IMR-90 (cell line): ENCODE results near the gene ACTMAP. TPM values are rescaled to one million over a fixed set of nuclear protein-coding genes. Genes with fewer than 3 reads are reported as not detected.

Experiments
- ATAC-seq: fragments of 200-7000 bp; cut with Tn5 transposase; 2 replicates; pipeline ENCODE4 v1.9.1; 2020; ENCODE audit warnings: low read depth, mild to moderate bottlenecking, moderate library complexity
- BruUV-seq: library from RNA; stranded (reverse); fragments of 400-500 nt; replicated peaks from 2 replicates; lab custom pipeline; 2021; lab: Mats Ljungman, UMichigan
- CTCF ChIA-PET: fragments of 300-600 bp; formaldehyde crosslinking; extraction: SDS; loops from one replicate; lab custom pipeline; 2021; ENCODE audit warnings: antibody characterized with exemption; lab: Yijun Ruan, JAX
- POLR2A ChIA-PET: fragments of 300-600 bp; sonication (Branson Sonifier 250); formaldehyde crosslinking; loops from one replicate; lab custom pipeline; 2022; ENCODE audit warnings: antibody characterized with exemption; ENCODE audit not compliant: unreplicated experiment; lab: Charles Lee
- DNase-seq: peaks from one replicate; pipeline ENCODE4 v3.0.0; 2013
- H2AFZ ChIP-seq: replicated peaks from 2 replicates; pipeline ENCODE3; 2013; ENCODE audit warnings: low read length, mild to moderate bottlenecking; ENCODE audit not compliant: poor library complexity
- H2AK5ac ChIP-seq: 2 replicates; pipeline ENCODE4 v1.6.1; 2013; ENCODE audit warnings: low read depth, low read length, inconsistent platforms
- H2AK9ac ChIP-seq: replicated peaks from 2 replicates; pipeline ENCODE3; 2013; ENCODE audit warnings: mild to moderate bottlenecking, low read depth, low read length, moderate library complexity; ENCODE audit not compliant: poor library complexity
- H2BK120ac ChIP-seq: 2 replicates; pipeline ENCODE4 v1.6.1; 2013; ENCODE audit warnings: low read depth, low read length, inconsistent platforms
- H2BK15ac ChIP-seq: 3 replicates; pipeline ENCODE4 v1.6.1; 2013; ENCODE audit warnings: low read depth, low read length, inconsistent platforms
- H2BK20ac ChIP-seq: 2 replicates; pipeline ENCODE4 v1.6.1; 2013; ENCODE audit warnings: low read depth, mild to moderate bottlenecking, inconsistent platforms, low read length, moderate library complexity
- H2BK5ac ChIP-seq: 2 replicates; pipeline ENCODE4 v1.6.1; 2013; ENCODE audit warnings: mild to moderate bottlenecking, low read depth, low read length, inconsistent platforms; ENCODE audit not compliant: poor library complexity, severe bottlenecking
- H3K14ac ChIP-seq: replicated peaks from 2 replicates; pipeline ENCODE4 v1.6.1; 2013; ENCODE audit warnings: low read depth, low read length, inconsistent platforms
- H3K18ac ChIP-seq: 2 replicates; pipeline ENCODE4 v1.6.1; 2013; ENCODE audit warnings: low read depth, low read length, control low read depth
- H3K23ac ChIP-seq: 2 replicates; pipeline ENCODE4 v1.6.1; 2013; ENCODE audit warnings: low read depth, low read length, inconsistent platforms
- H3K27ac ChIP-seq: 2 replicates; pipeline ENCODE4 v1.5.1; 2013; ENCODE audit warnings: mild to moderate bottlenecking, control low read depth, low read length; ENCODE audit not compliant: insufficient read depth
- H3K27me3 ChIP-seq: 2 replicates; pipeline ENCODE4 v1.6.1; 2013; ENCODE audit warnings: low read length; ENCODE audit not compliant: control insufficient read depth, insufficient read depth
- H3K36me3 ChIP-seq: 2 replicates; pipeline ENCODE4 v1.6.1; 2013; ENCODE audit warnings: low read length, mixed read lengths; ENCODE audit not compliant: control insufficient read depth, insufficient read depth
- H3K4ac ChIP-seq: 2 replicates; pipeline ENCODE4 v1.6.1; 2013; ENCODE audit warnings: low read depth, low read length, inconsistent platforms
- H3K4me1 ChIP-seq: 2 replicates; pipeline ENCODE4 v1.6.1; 2013; ENCODE audit warnings: low read length, mixed read lengths; ENCODE audit not compliant: control insufficient read depth, insufficient read depth
- H3K4me2 ChIP-seq: 2 replicates; pipeline ENCODE4 v1.6.1; 2013; ENCODE audit warnings: low read depth, mild to moderate bottlenecking, control low read depth, low read length, moderate library complexity
- H3K4me3 ChIP-seq: 2 replicates; pipeline ENCODE4 v1.5.1; 2013; ENCODE audit warnings: low read depth, mild to moderate bottlenecking, control low read depth, low read length, moderate library complexity; ENCODE audit not compliant: insufficient read depth
- H3K56ac ChIP-seq: 2 replicates; pipeline ENCODE4 v1.6.1; 2013; ENCODE audit warnings: low read length, inconsistent platforms; ENCODE audit not compliant: insufficient read depth; ENCODE audit errors: extremely low read depth
- H3K79me1 ChIP-seq, 2 experiments: 2 replicates each; pipeline ENCODE4 v1.6.1; 2013; ENCODE audit warnings: low read length in 2 of 2, inconsistent platforms in 1 of 2, low read depth in 1 of 2
- H3K9ac ChIP-seq: 2 replicates; pipeline ENCODE4 v1.6.1; 2013; ENCODE audit warnings: low read depth, low read length, control low read depth
- H3K9me1 ChIP-seq: 2 replicates; pipeline ENCODE4 v1.6.1; 2013; ENCODE audit warnings: low read length, inconsistent platforms; ENCODE audit not compliant: insufficient read depth
- H3K9me3 ChIP-seq: 2 replicates; pipeline ENCODE4 v1.6.1; 2013; ENCODE audit warnings: low read length; ENCODE audit not compliant: control insufficient read depth, insufficient read depth
- H4K20me1 ChIP-seq: 2 replicates; pipeline ENCODE4 v1.6.1; 2013; ENCODE audit warnings: low read length, inconsistent platforms; ENCODE audit not compliant: insufficient read depth
- H4K5ac ChIP-seq: 2 replicates; pipeline ENCODE4 v1.6.1; 2013; ENCODE audit warnings: mild to moderate bottlenecking, low read depth, low read length, control low read depth
- H4K8ac ChIP-seq, 2 experiments: 2 replicates each; pipeline ENCODE4 v1.6.1; 2013; ENCODE audit warnings: low read depth in 2 of 2, low read length in 2 of 2, control low read depth in 1 of 2, inconsistent platforms in 1 of 2
- H4K91ac ChIP-seq: 2 replicates; pipeline ENCODE4 v1.6.1; 2013; ENCODE audit warnings: low read depth, low read length, inconsistent platforms; ENCODE audit not compliant: insufficient read depth
- CEBPB ChIP-seq: IDR thresholded peaks from 2 replicates; pipeline ENCODE4 v1.6.1; 2012; ENCODE audit warnings: low read depth, low read length, improper control_type of control experiment
- CHD1 ChIP-seq: IDR thresholded peaks from 2 replicates; pipeline ENCODE4 v1.6.1; 2012; ENCODE audit warnings: low read depth, low read length, improper control_type of control experiment
- MAFK ChIP-seq: IDR thresholded peaks from 2 replicates; pipeline ENCODE4 v1.6.1; 2012; ENCODE audit warnings: low read depth, low read length, improper control_type of control experiment
- MAZ ChIP-seq: IDR thresholded peaks from 2 replicates; pipeline ENCODE4 v1.6.1; 2012; ENCODE audit warnings: low read depth, mild to moderate bottlenecking, low read length, improper control_type of control experiment, moderate library complexity, borderline replicate concordance
- MXI1 ChIP-seq: IDR thresholded peaks from 2 replicates; pipeline ENCODE4 v1.6.1; 2012; ENCODE audit warnings: low read depth, mild to moderate bottlenecking, low read length, moderate library complexity, borderline replicate concordance
- POLR2A ChIP-seq: IDR thresholded peaks from 2 replicates; pipeline ENCODE4 v1.6.1; 2012; ENCODE audit warnings: mild to moderate bottlenecking, low read depth, low read length
- RAD21 ChIP-seq: IDR thresholded peaks from 2 replicates; pipeline ENCODE4 v1.6.1; 2012; ENCODE audit warnings: low read length, improper control_type of control experiment
- WGBS, 2 experiments: methylation state at CpG; one replicate each; pipeline versions ENCODE4 v1.1.5 to v1.1.7; 2013; ENCODE audit warnings: missing lambda C conversion rate in 2 of 2; ENCODE audit not compliant: insufficient read length in 1 of 2; ENCODE audit errors: extremely low coverage in 2 of 2; 5-methylcytosine and 5-hydroxymethylcytosine counted together
- dilution Hi-C: fragments of 300-500 bp; cut with HindIII; formaldehyde crosslinking; loops from one replicate; pipeline ENCODE4 v1.14.3; 2018; ENCODE audit warnings: low sequenced_read_pairs; ENCODE audit not compliant: unreplicated experiment
- in situ Hi-C: fragments of 300-500 bp; cut with MboI; formaldehyde crosslinking; loops from 3 replicates; pipeline ENCODE4 v1.14.3; 2019; ENCODE audit warnings: low sequenced_read_pairs, inconsistent platforms, mixed read lengths
- intact Hi-C: fragments of 100-400 bp; cut with micrococcal nuclease; formaldehyde crosslinking; loops from 2 replicates; pipeline ENCODE4 v1.10.0; 2022
- polyA plus RNA-seq, 3 experiments: library from polyadenylated mRNA; depleted of rRNA; stranded (reverse); fragments of >200 nt; gene quantifications; 2 replicates each; pipeline ENCODE4 v1.2.3, GENCODE V29; 2012; ENCODE audit warnings: low replicate concordance in 1 of 3
- total RNA-seq: library from RNA; depleted of rRNA; stranded (reverse); fragments of >200 nt; gene quantifications from 2 replicates; pipeline ENCODE4 v1.2.3, GENCODE V29; 2012

Gene ACTMAP
- total and polyA plus RNA-seq, 2 of the 4 experiments (the other 2 are of a cell fraction): 0.54 to 5.4 TPM

GRCh38 chr19:40763963-40764362 is 13.7 kb upstream of the ACTMAP start:
- Histone ChIP-seq H2BK20ac (no peak overlapping the region), H3K18ac (no peak overlapping the region), H2BK120ac (no peak overlapping the region), H4K8ac (no peak overlapping the region), H2BK15ac (no peak overlapping the region), H3K9me1 (peaks cover 4% of the 10 kb centered on the region), H3K56ac (no peak overlapping the region), H3K4me3 (no peak overlapping the region), H3K27me3 (no peaks in the 10 kb centered on the region), H3K36me3 (peaks cover 75% of the 10 kb centered on the region), H3K9me3 (no peaks in the 10 kb centered on the region), H4K20me1 (peaks cover 8% of the 10 kb centered on the region), H3K14ac (no peak overlapping the region), H2BK5ac (no peak overlapping the region), H2AFZ (no peak overlapping the region), H2AK9ac (no peak overlapping the region), H3K27ac (no peak overlapping the region), H3K9ac (no peak overlapping the region), H3K4me1 (no peaks in the 10 kb centered on the region), H2AK5ac (no peak overlapping the region), H4K91ac (no peak overlapping the region), H3K4me2 (no peak overlapping the region), H3K4ac (no peak overlapping the region), H3K79me1 (peaks cover 26 to 35% of the 10 kb centered on the region in 2 experiments), H3K23ac (no peak overlapping the region), H4K5ac (no peak overlapping the region)
- WGBS, 2 experiments: 100% methylated on average over 1 of the region's 10 CpGs; no CpG with 5 or more reads in 1 of the 2 experiments
- no peak for ATAC-seq
- CTCF ChIA-PET: no interaction called here
- no peak for TF ChIP-seq MAFK
- TF ChIP-seq CHD1: no peak
- no peak for TF ChIP-seq RAD21
- TF ChIP-seq MXI1: no peak
- no peak for TF ChIP-seq MAZ
- TF ChIP-seq CEBPB: no peak
- no peak for TF ChIP-seq POLR2A
- intact Hi-C loops (no loop called here), in situ Hi-C loops (no loop called here), dilution Hi-C loops (no loop called here)
- POLR2A ChIA-PET: no interaction called here
- no TSS peak for BruUV-seq
- no peak for DNase-seq
